Neural progenitor cell (in vitro differentiated cells): ENCODE measurements around the gene ATF7IP2. TPM values are rescaled to one million over a fixed set of nuclear protein-coding genes. Genes with fewer than 3 reads are reported as not detected.
"Not testable (repeated sequence)": the region's sequence is repeated elsewhere in the genome, so short reads cannot be mapped to it uniquely, and the experiment has no call there.

ENCODE experiments used
- DNase-seq: peaks from one replicate; pipeline ENCODE4 v3.0.0-alpha.2; 2016; ENCODE audit warnings: low spot score
- H2AFZ ChIP-seq: fragments of 200-600 bp; sonication (generic); replicated peaks from 2 replicates; pipeline ENCODE4 v1.6.1; 2016; ENCODE audit warnings: antibody characterized with exemption
- H3F3A ChIP-seq: fragments of 200-600 bp; sonication (generic); 2 replicates; pipeline ENCODE4 v1.6.1; 2016; ENCODE audit warnings: antibody characterized with exemption, low read depth
- H3K27ac ChIP-seq: fragments of 200-600 bp; sonication (generic); 2 replicates; pipeline ENCODE4 v1.5.1; 2016; ENCODE audit warnings: mild to moderate bottlenecking
- H3K27me3 ChIP-seq: fragments of 200-600 bp; sonication (generic); 2 replicates; pipeline ENCODE4 v1.6.1; 2016; ENCODE audit warnings: mild to moderate bottlenecking, moderate library complexity
- H3K36me3 ChIP-seq: fragments of 200-600 bp; sonication (generic); 2 replicates; pipeline ENCODE4 v1.5.1; 2016
- H3K4me1 ChIP-seq: fragments of 200-600 bp; sonication (generic); 2 replicates; pipeline ENCODE4 v1.6.1; 2016; ENCODE audit warnings: mixed run types
- H3K4me2 ChIP-seq: fragments of 200-600 bp; sonication (generic); 2 replicates; pipeline ENCODE4 v1.6.1; 2016
- H3K4me3 ChIP-seq: fragments of 200-600 bp; sonication (generic); 2 replicates; pipeline ENCODE4 v1.5.1; 2016
- H3K79me2 ChIP-seq: fragments of 200-600 bp; sonication (generic); 2 replicates; pipeline ENCODE4 v1.6.1; 2016; ENCODE audit warnings: low read depth
- H3K9ac ChIP-seq: fragments of 200-600 bp; sonication (generic); 2 replicates; pipeline ENCODE4 v1.6.1; 2016
- H3K9me3 ChIP-seq: fragments of 200-600 bp; sonication (generic); 2 replicates; pipeline ENCODE4 v1.5.1; 2016; ENCODE audit warnings: low read depth
- H4K20me1 ChIP-seq: fragments of 200-600 bp; sonication (generic); 2 replicates; pipeline ENCODE4 v1.6.1; 2016; ENCODE audit warnings: low read depth
- H3K27ac Mint-ChIP-seq: 3 replicates; pipeline ENCODE4 v1.8.0; 2021; ENCODE audit warnings: mixed read lengths
- H3K27me3 Mint-ChIP-seq: 2 replicates; pipeline ENCODE4 v1.8.0; 2022; ENCODE audit warnings: low read depth, mild to moderate bottlenecking, inconsistent platforms, moderate library complexity, mixed read lengths; ENCODE audit not compliant: insufficient read depth
- H3K36me3 Mint-ChIP-seq: 3 replicates; pipeline ENCODE4 v1.8.0; 2021; ENCODE audit warnings: mixed read lengths
- H3K4me1 Mint-ChIP-seq: 3 replicates; pipeline ENCODE4 v1.8.0; 2021; ENCODE audit warnings: mixed read lengths
- H3K4me3 Mint-ChIP-seq: 3 replicates; pipeline ENCODE4 v1.8.0; 2021; ENCODE audit warnings: mild to moderate bottlenecking, moderate library complexity, mixed read lengths
- H3K9me3 Mint-ChIP-seq: 3 replicates; pipeline ENCODE4 v1.8.0; 2020; ENCODE audit warnings: mixed read lengths
- CTCF ChIP-seq: fragments of 200-600 bp; sonication (generic); IDR thresholded peaks from 2 replicates; pipeline ENCODE4 v1.5.1; 2017; ENCODE audit warnings: antibody characterized with exemption, mild to moderate bottlenecking
- EZH2 ChIP-seq: fragments of 200-600 bp; sonication (generic); IDR thresholded peaks from 2 replicates; pipeline ENCODE4 v1.6.1; 2017; ENCODE audit warnings: antibody characterized with exemption, mild to moderate bottlenecking, moderate library complexity
- EZH2phosphoT487 ChIP-seq: fragments of 200-600 bp; sonication (generic); IDR thresholded peaks from 2 replicates; pipeline ENCODE4 v1.6.1; 2017; ENCODE audit warnings: antibody characterized with exemption
- total RNA-seq: library from RNA; depleted of rRNA; stranded (reverse); fragments of >200 nt; gene quantifications from 2 replicates; pipeline ENCODE4 v1.2.3, GENCODE V29; 2015; ENCODE audit warnings: low replicate concordance

The ATF7IP2 gene
- total RNA-seq, 1 donor from 2014 or later: 31.0 TPM

- no peak for DNase-seq
- no peaks in the 10 kb centered on the region for H3K4me1 ChIP-seq
- Mint-ChIP-seq H3K4me3 (no peak overlapping the region), H3K36me3 (no peaks in the 10 kb centered on the region), H3K9me3 (no peaks in the 10 kb centered on the region), H3K27me3 (no peaks in the 10 kb centered on the region), H3K27ac (no peak overlapping the region), H3K4me1 (no peaks in the 10 kb centered on the region)
- H4K20me1 ChIP-seq: no peaks in the 10 kb centered on the region
- H3K27ac ChIP-seq: no peak overlapping the region
- no peaks in the 10 kb centered on the region for H3K79me2 ChIP-seq
- no peak overlapping the region for H3K4me2 ChIP-seq
- H3K36me3 ChIP-seq: no peaks in the 10 kb centered on the region
- H3K9me3 ChIP-seq: no peaks in the 10 kb centered on the region
- H3F3A ChIP-seq: no peaks in the 10 kb centered on the region
- TF ChIP-seq EZH2phosphoT487: no peak
- TF ChIP-seq CTCF: no peak
- no peak for TF ChIP-seq EZH2
- no peak overlapping the region for H3K9ac ChIP-seq
- H3K27me3 ChIP-seq: no peaks in the 10 kb centered on the region
- H3K4me3 ChIP-seq: no peak overlapping the region
- H2AFZ ChIP-seq: no peak overlapping the region
Measured at GRCh38 chr16:10466861-10467260, 81.0 kb downstream of the ATF7IP2 start.

- H3K4me3 Mint-ChIP-seq, H3K27ac Mint-ChIP-seq, H3K9me3 Mint-ChIP-seq, H3K27me3 Mint-ChIP-seq, H3K27ac ChIP-seq, H3K27me3 ChIP-seq, H3K9ac ChIP-seq, H3K4me3 ChIP-seq, H2AFZ ChIP-seq, H3K36me3 Mint-ChIP-seq, H3F3A ChIP-seq, H3K79me2 ChIP-seq, H4K20me1 ChIP-seq, H3K4me1 Mint-ChIP-seq, H3K9me3 ChIP-seq, DNase-seq, H3K4me1 ChIP-seq, H3K4me2 ChIP-seq: not testable (repeated sequence)
- H3K36me3 ChIP-seq: peaks cover 17% of the 10 kb centered on the region
Measured at GRCh38 chr16:10476636-10477035, 90.8 kb downstream of the ATF7IP2 start.

- Histone ChIP-seq H3K4me1 (no peaks in the 10 kb centered on the region), H2AFZ (no peak overlapping the region), H3K9me3 (peaks cover 8% of the 10 kb centered on the region), H3F3A (no peaks in the 10 kb centered on the region), H3K4me3 (no peak overlapping the region), H3K36me3 (peaks cover 10% of the 10 kb centered on the region), H3K9ac (no peak overlapping the region), H3K79me2 (no peaks in the 10 kb centered on the region), H3K27ac (no peak overlapping the region), H4K20me1 (no peaks in the 10 kb centered on the region), H3K4me2 (no peak overlapping the region), H3K27me3 (no peaks in the 10 kb centered on the region)
- H3K27me3 Mint-ChIP-seq: peaks cover 2% of the 10 kb centered on the region
- H3K27ac Mint-ChIP-seq: no peak overlapping the region
- H3K4me3 Mint-ChIP-seq: no peak overlapping the region
- no peak for DNase-seq
- TF ChIP-seq CTCF (no peak), EZH2 (no peak), EZH2phosphoT487 (no peak)
- peaks cover 5% of the 10 kb centered on the region for H3K36me3 Mint-ChIP-seq
- peaks cover 3% of the 10 kb centered on the region for H3K9me3 Mint-ChIP-seq
- H3K4me1 Mint-ChIP-seq: no peaks in the 10 kb centered on the region
Measured at GRCh38 chr16:10480151-10480550, 94.3 kb downstream of the ATF7IP2 start.

- H4K20me1 ChIP-seq: no peaks in the 10 kb centered on the region
- Mint-ChIP-seq H3K4me3 (no peak overlapping the region), H3K27ac (no peak overlapping the region), H3K4me1 (no peaks in the 10 kb centered on the region), H3K27me3 (no peaks in the 10 kb centered on the region), H3K9me3 (peaks cover 7% of the 10 kb centered on the region), H3K36me3 (peaks cover 5% of the 10 kb centered on the region)
- H3K4me1 ChIP-seq: peaks cover 6% of the 10 kb centered on the region
- no peak overlapping the region for H3K9ac ChIP-seq
- H3K4me3 ChIP-seq: no peak overlapping the region
- H3K79me2 ChIP-seq: no peaks in the 10 kb centered on the region
- no peak overlapping the region for H3K27ac ChIP-seq
- no peaks in the 10 kb centered on the region for H3K9me3 ChIP-seq
- no peak for DNase-seq
- H2AFZ ChIP-seq: no peak overlapping the region
- H3K4me2 ChIP-seq: no peak overlapping the region
- no peaks in the 10 kb centered on the region for H3K27me3 ChIP-seq
- TF ChIP-seq EZH2 (no peak), EZH2phosphoT487 (no peak), CTCF (no peak)
- H3K36me3 ChIP-seq: no peaks in the 10 kb centered on the region
- no peaks in the 10 kb centered on the region for H3F3A ChIP-seq
Measured at GRCh38 chr16:10485159-10485558, 99.3 kb downstream of the ATF7IP2 start.
